Activated CD8-positive, alpha-beta memory T cell treated with anti-CD3 and anti-CD28 coated beads, Interleukin-2, amount 10 ng/mL, durations not matched to agents 7 days and 5 days (primary cell): ENCODE data around the gene IRGQ. TPM values are rescaled to one million over a fixed set of nuclear protein-coding genes. Genes with fewer than 3 reads are reported as not detected.
A peak's percentile ranks its signal among the peaks of the same experiment; 100 is the strongest.

Source experiments
- ATAC-seq: fragments of 150-1000 bp; cut with Tn5 transposase; one replicate; pipeline ENCODE4 v1.10.0; 2021; ENCODE audit warnings: moderate library complexity
- CTCF ChIA-PET: fragments of 350-600 bp; sonication (Branson Sonifier 250); formaldehyde crosslinking; loops from one replicate; lab custom pipeline; 2021; ENCODE audit warnings: antibody characterized with exemption; lab: Charles Lee
- DNase-seq: peaks from one replicate; pipeline ENCODE4 v3.0.0-alpha.2; 2020
- H3K27ac Mint-ChIP-seq: one replicate; pipeline ENCODE4 v1.8.0; 2021; ENCODE audit warnings: mild to moderate bottlenecking, mixed read lengths
- H3K27me3 Mint-ChIP-seq: one replicate; pipeline ENCODE4 v1.8.0; 2021; ENCODE audit warnings: mixed read lengths
- H3K36me3 Mint-ChIP-seq: one replicate; pipeline ENCODE4 v1.8.0; 2021; ENCODE audit warnings: mild to moderate bottlenecking, mixed read lengths
- H3K4me1 Mint-ChIP-seq: one replicate; pipeline ENCODE4 v1.8.0; 2021; ENCODE audit warnings: mixed read lengths
- H3K4me3 Mint-ChIP-seq: one replicate; pipeline ENCODE4 v1.8.0; 2021; ENCODE audit warnings: mild to moderate bottlenecking, moderate library complexity, mixed read lengths
- H3K9me3 Mint-ChIP-seq: one replicate; pipeline ENCODE4 v1.8.0; 2022; ENCODE audit warnings: low read depth, mixed read lengths
- total RNA-seq, 2 experiments: library from RNA; stranded (reverse); gene quantifications; one replicate each; pipeline ENCODE4 v1.2.3, GENCODE V29; 2021

IRGQ gene
- total RNA-seq, 2 experiments from 2014 or later, result 12.9 to 23.0 TPM

DNA sequence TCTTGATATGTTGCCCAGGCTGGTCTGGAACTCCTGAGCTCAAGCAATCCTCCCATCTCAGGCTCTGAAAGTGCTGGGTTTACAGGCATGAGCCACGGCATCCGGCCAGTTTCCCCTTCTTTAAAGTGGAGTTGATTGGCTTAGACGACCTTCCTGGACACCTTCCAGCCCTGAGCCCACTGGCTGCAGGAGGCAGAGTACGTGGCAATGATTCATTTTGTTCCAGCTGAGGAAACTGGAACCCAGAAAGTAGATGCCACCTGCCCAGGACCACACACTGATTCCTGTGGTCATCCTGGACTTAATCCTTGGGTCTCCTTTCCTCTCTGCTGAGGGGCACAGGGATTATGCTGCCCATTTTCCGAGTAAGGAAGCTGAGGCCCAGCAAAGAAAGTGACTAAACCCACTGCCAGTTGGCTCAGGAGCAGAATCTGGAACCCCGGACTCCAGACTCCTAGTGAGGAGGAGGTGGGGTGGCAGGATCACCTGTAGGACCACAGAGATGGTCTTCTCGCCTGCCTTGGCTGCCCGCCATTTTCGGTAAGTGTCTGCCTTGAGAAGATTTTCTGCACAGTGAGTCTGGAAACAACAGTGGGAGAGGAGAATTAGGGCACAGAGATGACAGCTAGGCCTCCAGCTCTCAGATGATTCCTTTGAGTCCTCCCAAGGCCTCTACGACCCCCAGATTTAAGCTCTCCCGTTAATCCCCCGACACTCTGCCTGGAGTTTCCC, 21.3 kb downstream of the IRGQ start:
- DNase-seq (no peak), ATAC-seq (no peak)
- CTCF ChIA-PET, result interaction anchor here (0.7 to 3.0 kb wide), 10 partner anchors 10 to 128 kb away, joined by 3 to 38 read pairs (median 3); partner anchors contain the start of genes IRGQ, ZNF575 and ZNF576
- Mint-ChIP-seq H3K27me3 (no peaks in the 10 kb centered on the region), H3K4me3 (peak overlapping the region; percentile 95), H3K36me3 (peaks cover 5% of the 10 kb centered on the region), H3K9me3 (no peaks in the 10 kb centered on the region), H3K4me1 (peaks cover 43% of the 10 kb centered on the region), H3K27ac (peak overlapping the region; percentile 92)

DNA sequence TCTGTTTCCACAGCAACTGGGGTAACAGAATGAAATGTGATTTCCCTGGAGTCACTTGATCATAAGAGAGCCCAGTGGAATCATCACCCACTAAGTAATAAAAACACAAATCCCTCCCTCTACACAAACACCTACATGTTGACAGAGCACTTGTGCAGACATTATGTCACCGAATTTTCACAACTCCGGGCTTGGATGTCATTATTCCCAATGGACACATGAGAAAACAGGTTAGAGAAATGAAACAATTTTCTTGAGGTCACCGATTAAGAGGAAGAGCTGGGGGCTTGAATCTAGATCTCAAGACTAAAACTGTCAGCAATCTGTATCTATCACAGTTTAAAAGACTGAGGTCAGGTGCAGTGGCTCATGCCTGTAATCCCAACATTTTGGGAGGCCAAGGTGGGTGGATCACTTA, 23.8 kb downstream of the IRGQ start:
- CTCF ChIA-PET, result interaction anchor here (2.0 kb wide), 1 partner anchor 22 kb away, joined by 9 read pairs; no protein-coding TSS in a partner anchor
- ATAC-seq, result no peak
- no peak overlapping the region for H3K27ac Mint-ChIP-seq
- H3K4me3 Mint-ChIP-seq, result no peak overlapping the region
- H3K36me3 Mint-ChIP-seq, result peaks cover 3% of the 10 kb centered on the region
- DNase-seq, result no peak
- no peaks in the 10 kb centered on the region for H3K27me3 Mint-ChIP-seq
- H3K4me1 Mint-ChIP-seq, result peaks cover 33% of the 10 kb centered on the region
- no peaks in the 10 kb centered on the region for H3K9me3 Mint-ChIP-seq

DNA sequence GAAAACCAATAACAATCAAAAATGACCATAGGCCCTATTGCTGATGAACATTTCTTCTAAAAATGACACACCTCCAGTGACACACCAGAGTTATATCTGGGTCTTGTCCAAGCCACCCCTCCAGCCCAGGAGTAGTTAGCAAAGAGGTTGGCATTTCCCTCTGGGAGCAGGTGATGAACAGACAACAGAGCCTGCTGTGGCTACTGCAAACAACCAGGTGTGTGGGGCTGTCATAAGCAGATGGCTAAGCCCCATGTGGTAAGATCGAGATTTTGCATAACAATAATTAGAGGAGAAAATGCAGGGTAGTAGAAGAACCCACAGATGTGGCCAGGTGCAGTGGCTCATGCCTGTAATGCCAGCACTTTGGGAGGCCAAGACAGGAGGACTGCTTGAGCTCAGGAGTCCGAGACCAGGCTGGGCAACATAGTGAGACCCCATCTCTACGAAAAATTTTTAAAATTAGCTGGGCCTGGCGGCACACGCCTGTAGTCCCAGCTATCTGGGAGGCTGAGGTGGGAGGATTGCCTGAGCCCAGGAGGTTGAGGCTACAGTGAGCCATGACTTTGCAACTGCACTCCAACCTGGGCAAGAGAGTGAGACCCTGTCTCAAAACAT, 25.7 kb downstream of the IRGQ start:
- peaks cover 5% of the 10 kb centered on the region for H3K36me3 Mint-ChIP-seq
- no peaks in the 10 kb centered on the region for H3K9me3 Mint-ChIP-seq
- no peak overlapping the region for H3K4me3 Mint-ChIP-seq
- H3K27ac Mint-ChIP-seq, result peak overlapping the region; percentile 48
- DNase-seq, result no peak
- peaks cover 23% of the 10 kb centered on the region for H3K4me1 Mint-ChIP-seq
- no peak for ATAC-seq
- H3K27me3 Mint-ChIP-seq, result no peaks in the 10 kb centered on the region
- CTCF ChIA-PET, result no interaction called here

DNA sequence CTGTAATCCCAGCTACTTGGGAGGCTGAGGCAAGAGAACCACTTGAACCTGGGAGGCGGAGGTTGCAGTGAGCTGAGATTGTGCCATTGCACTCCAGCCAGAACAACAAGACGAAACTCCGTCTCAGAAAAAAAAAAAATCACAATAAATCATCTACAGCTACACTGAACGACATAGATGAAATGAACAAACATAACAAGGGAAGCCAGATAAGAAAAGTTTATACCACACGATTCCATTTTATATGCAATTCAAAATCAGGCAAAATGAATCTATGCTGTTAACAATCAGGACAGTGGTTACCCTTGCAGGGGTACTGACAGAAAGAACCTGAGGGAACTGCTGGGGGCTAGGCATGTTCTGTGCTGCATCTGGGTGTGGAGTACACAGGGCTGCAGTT, 26.3 kb downstream of the IRGQ start:
- no peak for ATAC-seq

DNA sequence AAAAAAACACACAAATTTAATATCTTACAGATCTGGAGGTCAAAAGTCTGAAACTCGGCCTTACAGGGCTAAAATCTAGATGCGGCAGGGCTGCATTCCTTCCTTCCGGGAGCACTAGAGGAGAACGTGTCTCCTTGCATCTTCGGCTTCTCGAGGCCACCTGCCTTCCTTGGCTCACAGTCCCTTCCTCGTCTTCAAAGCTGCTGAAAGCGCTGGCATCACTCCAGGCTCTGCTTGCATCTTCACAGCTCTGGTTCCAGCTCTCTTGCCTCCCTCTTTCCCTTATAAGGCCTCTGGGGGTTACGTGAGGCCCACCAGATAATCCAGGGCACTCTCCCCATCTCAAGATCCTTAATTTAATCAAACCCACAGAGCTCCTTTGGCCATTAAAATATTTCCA, 31.1 kb downstream of the IRGQ start:
- no peak for ATAC-seq
- peaks cover 37% of the 10 kb centered on the region for H3K4me1 Mint-ChIP-seq
- DNase-seq, result no peak
- H3K36me3 Mint-ChIP-seq, result peaks cover 22% of the 10 kb centered on the region
- no peak overlapping the region for H3K4me3 Mint-ChIP-seq
- H3K27me3 Mint-ChIP-seq, result no peaks in the 10 kb centered on the region
- CTCF ChIA-PET, result interaction anchor here (0.8 to 5.5 kb wide), 5 partner anchors 9 to 104 kb away, joined by 3 to 22 read pairs (median 3); partner anchors contain the start of genes IRGQ and ZNF576
- no peak overlapping the region for H3K27ac Mint-ChIP-seq
- H3K9me3 Mint-ChIP-seq, result no peaks in the 10 kb centered on the region

More for the DNA sequence above, 26.3 kb downstream of the IRGQ start:
- Mint-ChIP-seq H3K4me1 (peaks cover 17% of the 10 kb centered on the region), H3K27ac (no peak overlapping the region), H3K36me3 (peaks cover 5% of the 10 kb centered on the region), H3K27me3 (no peaks in the 10 kb centered on the region), H3K9me3 (no peaks in the 10 kb centered on the region), H3K4me3 (no peak overlapping the region)
- CTCF ChIA-PET, result interaction anchor here (0.9 to 1.3 kb wide), 2 partner anchors 33 to 123 kb away, joined by 3 read pairs; no protein-coding TSS in a partner anchor
- no peak for DNase-seq

DNA sequence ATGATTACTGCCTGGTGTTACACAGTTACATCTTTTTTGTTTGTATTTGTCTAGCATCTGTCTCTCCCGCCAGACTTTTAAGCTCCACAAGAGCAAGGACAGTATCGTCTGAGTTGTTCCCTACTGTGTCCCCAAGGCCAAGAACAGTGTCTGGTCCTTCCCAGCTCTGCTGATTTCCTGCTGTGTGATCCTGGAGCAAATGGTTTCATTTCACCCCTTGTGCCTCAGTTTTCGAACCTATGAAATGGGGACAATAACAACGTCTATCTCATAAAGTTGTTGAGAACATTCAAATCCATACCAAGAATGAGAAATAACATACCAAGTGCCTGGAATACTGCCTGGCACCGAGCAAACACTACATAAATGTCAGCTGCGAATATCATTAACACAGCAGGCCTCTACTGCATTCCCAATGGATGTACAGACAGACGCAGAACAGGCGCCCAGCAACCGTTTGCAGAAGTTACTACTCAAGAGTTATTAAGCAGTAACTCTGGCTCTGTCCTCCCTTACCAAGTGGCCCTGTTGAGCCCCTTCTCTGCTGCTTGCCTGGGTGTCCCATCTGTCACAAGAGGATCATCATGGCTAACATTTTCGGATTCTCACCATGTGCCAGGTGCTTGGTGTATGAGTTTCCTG, 32.0 kb downstream of the IRGQ start:
- CTCF ChIA-PET, result interaction anchor here (0.6 to 5.5 kb wide), 3 partner anchors 8 to 1407 kb away, joined by 3 to 22 read pairs (median 3); no protein-coding TSS in a partner anchor
- Mint-ChIP-seq H3K27me3 (no peaks in the 10 kb centered on the region), H3K36me3 (peaks cover 23% of the 10 kb centered on the region), H3K9me3 (no peaks in the 10 kb centered on the region), H3K27ac (peak overlapping the region; percentile 92), H3K4me1 (peaks cover 37% of the 10 kb centered on the region), H3K4me3 (no peak overlapping the region)
- no peak for DNase-seq
- no peak for ATAC-seq

DNA sequence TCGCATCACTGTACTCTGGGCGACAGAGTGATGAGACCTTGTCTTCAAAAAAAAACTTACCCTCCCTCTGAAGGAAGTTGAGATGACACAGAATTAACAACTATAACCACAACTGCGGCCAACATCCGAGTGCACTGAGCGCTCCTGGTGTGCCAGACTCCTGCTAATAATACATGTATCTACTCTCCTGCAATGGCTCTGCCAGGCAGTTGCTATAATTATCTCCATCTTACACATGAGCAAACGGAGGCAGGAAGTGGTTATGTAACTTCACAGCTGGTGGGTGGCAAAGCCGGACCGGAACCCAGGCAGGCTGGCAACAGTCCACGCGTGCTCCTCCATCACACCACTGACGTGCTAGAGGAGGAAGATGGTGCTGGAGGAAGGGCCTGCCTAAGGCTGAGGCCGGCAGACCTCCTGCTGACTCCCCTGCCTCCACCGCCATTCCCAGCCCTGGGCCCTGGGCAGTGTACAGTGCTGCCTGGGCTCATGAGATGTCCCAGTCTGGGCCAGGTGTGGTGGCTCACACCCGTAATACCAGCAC, 33.2 kb downstream of the IRGQ start:
- Mint-ChIP-seq H3K4me1 (peaks cover 37% of the 10 kb centered on the region), H3K27me3 (no peaks in the 10 kb centered on the region), H3K27ac (peak overlapping the region; percentile 92), H3K9me3 (no peaks in the 10 kb centered on the region), H3K36me3 (peaks cover 24% of the 10 kb centered on the region), H3K4me3 (peak overlapping the region; percentile 33)
- ATAC-seq (peak; percentile 90), DNase-seq (peak; percentile 91)
- CTCF ChIA-PET, result interaction anchor here (0.6 to 5.5 kb wide), 5 partner anchors 7 to 45 kb away, joined by 3 to 23 read pairs (median 3); partner anchors contain the start of gene IRGQ

DNA sequence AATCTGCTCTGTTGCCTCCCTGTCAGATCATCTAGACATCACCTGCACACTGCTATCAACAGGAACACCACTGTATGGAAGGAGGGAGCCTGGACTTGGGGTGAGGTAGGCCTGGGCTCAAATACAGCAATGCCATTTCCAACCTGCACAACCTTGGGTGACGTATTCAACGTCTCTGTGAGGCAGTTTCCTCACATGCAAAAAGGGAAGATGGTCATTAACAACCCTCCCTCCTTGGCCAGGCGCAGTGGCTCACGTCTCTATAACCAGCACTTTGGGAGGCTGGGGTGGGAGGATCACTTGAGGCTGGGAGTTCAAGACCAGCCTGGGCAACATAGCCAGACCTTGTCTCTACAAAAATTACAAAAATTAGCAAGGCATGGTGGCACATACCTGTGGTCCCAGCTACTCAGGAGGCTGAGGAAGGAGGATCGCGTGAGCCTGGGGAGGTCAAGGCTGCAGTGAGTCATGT, 33.7 kb downstream of the IRGQ start:
- Mint-ChIP-seq H3K36me3 (peaks cover 27% of the 10 kb centered on the region), H3K27me3 (no peaks in the 10 kb centered on the region), H3K4me3 (peak overlapping the region; percentile 33), H3K27ac (peak overlapping the region; percentile 92), H3K4me1 (peaks cover 37% of the 10 kb centered on the region), H3K9me3 (no peaks in the 10 kb centered on the region)
- ATAC-seq, result no peak
- no peak for DNase-seq
- CTCF ChIA-PET, result interaction anchor here (0.6 to 2.7 kb wide), 4 partner anchors 15 to 44 kb away, joined by 3 to 23 read pairs (median 3); partner anchors contain the start of gene IRGQ

DNA sequence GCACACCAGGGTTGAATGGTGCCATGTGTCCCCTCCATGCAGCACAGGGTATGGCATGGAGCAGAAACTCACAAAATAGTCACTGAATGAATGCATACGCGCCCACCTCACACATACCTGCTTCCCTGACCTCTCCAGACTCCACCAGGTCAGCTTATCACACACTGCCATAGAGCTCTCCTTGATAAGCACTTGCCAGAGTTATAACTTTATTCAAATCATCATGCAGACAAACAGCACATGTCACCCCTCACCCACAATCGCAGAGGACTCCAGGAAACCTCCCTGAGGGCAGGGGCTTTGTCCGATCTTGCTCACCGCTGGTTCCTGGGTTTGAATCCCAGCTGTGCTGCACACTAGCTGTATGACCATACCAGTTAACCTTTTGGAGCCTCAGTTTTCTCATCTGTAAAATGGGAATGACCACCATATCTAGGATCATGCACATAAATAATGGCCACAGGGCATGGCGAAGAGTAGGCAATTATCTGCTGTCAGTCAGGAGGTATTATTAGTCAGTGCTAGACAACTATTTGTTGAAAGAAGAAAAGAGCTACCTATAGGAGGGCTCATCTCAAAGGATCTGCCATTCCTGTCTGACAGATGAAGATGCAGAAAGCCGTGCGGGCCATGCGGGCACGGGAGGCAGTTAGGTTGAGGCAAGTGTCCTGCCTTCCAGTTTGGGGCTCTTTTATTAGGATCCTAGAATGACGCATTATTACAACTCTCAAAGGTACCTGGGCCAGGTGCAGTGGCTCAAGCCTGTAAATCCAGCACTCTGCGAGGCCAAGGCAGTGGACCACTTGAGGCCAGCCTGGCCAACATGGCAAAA, 34.6 kb downstream of the IRGQ start:
- H3K4me1 Mint-ChIP-seq, result peaks cover 34% of the 10 kb centered on the region
- no peak overlapping the region for H3K4me3 Mint-ChIP-seq
- no peak for ATAC-seq
- peaks cover 25% of the 10 kb centered on the region for H3K36me3 Mint-ChIP-seq
- peak overlapping the region; percentile 92 for H3K27ac Mint-ChIP-seq
- no peaks in the 10 kb centered on the region for H3K9me3 Mint-ChIP-seq
- H3K27me3 Mint-ChIP-seq, result no peaks in the 10 kb centered on the region
- CTCF ChIA-PET, result interaction anchor here (2.7 kb wide), 1 partner anchor 33 kb away, joined by 23 read pairs; the partner anchor contains the start of gene IRGQ
- DNase-seq, result no peak

DNA sequence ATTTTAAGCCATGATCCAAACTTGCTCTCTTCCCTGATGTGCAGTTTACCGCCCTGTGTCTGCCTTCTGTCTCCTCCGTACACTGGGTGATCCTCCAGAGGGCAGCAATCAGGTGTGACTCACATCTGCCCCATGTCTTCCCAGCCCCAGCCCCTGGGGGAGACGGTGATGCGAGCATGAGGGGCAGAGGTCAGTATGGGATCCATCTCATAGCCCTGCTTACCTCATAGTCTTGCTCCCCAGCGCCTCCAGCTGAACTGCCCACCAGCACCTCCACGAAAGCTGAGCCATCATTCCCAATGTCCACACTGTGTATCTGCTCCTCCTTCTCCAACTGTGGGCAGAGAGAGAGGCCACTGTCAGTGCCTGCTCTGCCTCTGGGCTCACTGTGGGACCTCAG, 35.2 kb downstream of the IRGQ start:
- H3K9me3 Mint-ChIP-seq, result no peaks in the 10 kb centered on the region
- DNase-seq, result no peak
- H3K4me1 Mint-ChIP-seq, result peaks cover 36% of the 10 kb centered on the region
- peak overlapping the region; percentile 22 for H3K27ac Mint-ChIP-seq
- no peak for ATAC-seq
- H3K4me3 Mint-ChIP-seq, result no peak overlapping the region
- CTCF ChIA-PET, result interaction anchor here (2.7 to 9.2 kb wide), 2 partner anchors 34 to 35 kb away, joined by 23 to 173 read pairs; partner anchors contain the start of genes IRGQ and ZNF576
- H3K36me3 Mint-ChIP-seq, result peaks cover 25% of the 10 kb centered on the region
- H3K27me3 Mint-ChIP-seq, result no peaks in the 10 kb centered on the region

DNA sequence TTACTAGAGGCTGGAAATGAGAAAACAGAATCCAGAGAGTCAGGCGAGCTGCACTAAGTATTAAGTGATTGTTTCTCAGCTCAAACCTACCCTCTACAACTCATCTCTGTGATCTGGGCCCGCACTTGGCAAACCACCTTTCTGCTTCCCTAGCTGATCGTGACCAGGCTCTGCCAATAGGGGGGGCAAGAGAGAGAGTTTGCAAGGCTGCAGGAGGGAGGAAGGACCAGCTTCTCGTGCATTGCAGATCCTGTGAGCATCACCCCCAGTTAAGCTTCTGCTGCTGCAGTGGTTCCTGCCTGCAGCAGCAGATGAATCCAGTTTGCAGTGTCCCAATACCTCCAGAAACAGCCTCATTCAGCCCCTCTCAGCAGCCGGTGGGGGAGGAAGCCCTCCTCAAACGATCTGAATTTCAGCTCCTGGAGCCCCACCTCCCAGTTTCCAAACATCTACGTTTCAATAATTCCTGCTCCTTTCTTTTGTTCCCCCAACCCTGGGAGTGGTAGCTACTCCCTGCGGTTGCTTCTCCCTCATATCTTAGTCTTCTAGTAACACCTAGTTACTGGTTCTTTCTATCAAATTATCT, 40.7 kb downstream of the IRGQ start:
- H3K36me3 Mint-ChIP-seq, result peaks cover 15% of the 10 kb centered on the region
- H3K27ac Mint-ChIP-seq, result peak overlapping the region; percentile 61
- CTCF ChIA-PET, result interaction anchor here (0.7 to 9.2 kb wide), 30 partner anchors 10 to 254 kb away, joined by 3 to 173 read pairs (median 6); partner anchors contain the start of genes IRGQ, PINLYP, PLAUR and SMG9
- peaks cover 11% of the 10 kb centered on the region for H3K4me1 Mint-ChIP-seq
- H3K4me3 Mint-ChIP-seq, result no peak overlapping the region
- ATAC-seq (peak; percentile 94), DNase-seq (peak; percentile 89)
- no peaks in the 10 kb centered on the region for H3K9me3 Mint-ChIP-seq
- no peaks in the 10 kb centered on the region for H3K27me3 Mint-ChIP-seq
